Activated T-cell treated with anti-CD3 and anti-CD28 coated beads, Interleukin-2, amount 50 U/mL, for 48 hours (primary cell): ENCODE data around the gene OSR1.

Experiments
- DNase-seq, 2 experiments: peaks; one replicate each; pipeline ENCODE4 v3.0.0-alpha.2; 2020

Gene OSR1

GRCh38 chr2:19357402-19358241, 801 bp downstream of the OSR1 start:
- peak; percentile 29 to 30 for DNase-seq

DNA sequence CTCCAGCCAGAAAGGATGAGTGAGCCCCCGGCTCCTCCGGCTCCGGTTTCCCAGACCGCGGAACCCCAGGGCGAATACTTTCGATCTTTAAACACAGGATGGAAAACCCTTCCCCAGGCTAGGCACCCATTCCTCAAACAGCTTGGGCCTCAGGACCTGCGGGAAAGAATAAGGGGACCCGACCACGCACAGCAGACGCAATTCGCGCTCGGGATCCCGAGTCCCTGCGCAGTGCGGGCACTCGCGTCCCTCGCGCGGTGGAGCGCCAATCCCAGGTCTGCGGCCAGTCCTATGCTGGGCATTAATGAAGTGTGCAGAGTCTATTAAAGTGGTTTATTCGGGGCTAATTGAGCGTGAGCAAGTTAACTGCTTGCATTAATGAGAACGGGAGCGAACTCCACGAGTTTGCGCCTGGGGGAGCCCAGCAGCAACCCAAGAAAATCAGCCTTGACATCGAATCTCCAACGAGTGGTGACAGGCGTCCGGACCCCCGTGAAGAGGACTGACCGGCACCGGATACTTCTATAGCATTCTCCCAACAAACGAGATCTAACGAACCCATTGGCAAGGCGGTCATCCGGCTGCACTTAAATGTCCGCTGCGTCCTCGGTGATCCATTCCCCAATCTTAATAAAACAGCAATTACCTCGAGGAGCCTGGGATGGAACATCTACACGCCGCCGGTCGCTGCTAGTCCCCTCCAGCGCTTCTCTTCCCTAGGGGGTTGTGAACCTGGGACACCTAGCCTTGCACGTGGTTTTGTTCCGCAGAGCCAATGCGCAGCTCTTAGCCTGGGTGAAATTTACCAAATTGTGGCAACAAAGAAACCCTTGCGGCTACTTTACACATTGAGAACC, 1.6 kb downstream of the OSR1 start:
- peak; percentile 30 to 33 for DNase-seq

DNA sequence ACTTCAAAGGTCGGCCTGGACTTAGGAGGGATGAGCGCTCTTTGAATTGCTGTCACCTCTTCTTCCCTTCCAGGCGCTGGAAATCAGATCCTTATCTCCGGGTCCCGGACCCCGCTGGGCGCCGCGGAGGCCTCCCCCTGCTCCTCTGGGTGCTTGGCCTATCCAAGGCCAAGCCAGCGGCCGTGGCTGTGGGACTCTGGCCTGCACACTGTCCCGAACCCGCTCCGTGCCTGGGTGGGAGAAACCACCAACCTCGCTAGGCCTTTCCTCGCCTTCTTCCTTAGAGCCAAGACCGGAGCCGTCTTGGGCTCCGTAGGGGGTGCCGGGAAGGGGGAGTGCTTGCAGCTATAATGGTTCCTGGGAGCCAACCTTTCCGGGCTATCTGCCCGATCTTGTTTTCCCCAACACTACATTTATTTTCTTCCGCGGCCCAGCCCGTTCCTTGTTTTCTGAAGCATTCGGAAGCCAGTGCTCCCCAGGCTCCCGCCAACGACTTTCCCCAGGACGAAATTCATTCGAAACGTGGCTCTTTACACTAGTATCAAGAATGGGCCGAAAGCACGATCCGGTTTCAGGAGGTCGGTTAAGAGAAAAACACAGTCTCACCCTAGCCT, 2.4 kb downstream of the OSR1 start:
- DNase-seq: peak in 1 of 2 experiments; percentile 20

GRCh38 chr2:19355416-19355821, 3.0 kb downstream of the OSR1 start:
- DNase-seq: no peak

DNA sequence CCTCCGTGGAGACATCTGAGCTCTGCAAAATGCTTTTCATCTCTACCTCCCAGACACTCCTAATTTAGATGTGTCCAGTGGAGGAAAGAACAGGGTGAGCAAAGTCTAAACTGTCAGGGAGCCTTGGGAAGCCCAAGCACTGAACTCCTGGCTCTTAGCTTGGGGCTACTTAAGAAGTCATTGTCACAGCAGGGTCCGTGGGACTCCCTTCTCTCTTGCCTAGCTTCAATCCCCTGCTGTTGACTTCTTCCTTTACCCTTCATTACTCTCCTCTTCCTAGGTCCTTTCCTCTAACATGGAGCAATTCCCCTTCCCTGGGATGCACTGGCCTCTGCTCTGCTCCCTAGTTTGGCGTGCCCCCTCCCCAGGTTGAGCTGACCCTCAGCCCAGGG, 3.4 kb downstream of the OSR1 start:
- DNase-seq: no peak

GRCh38 chr2:19353721-19354050, 4.7 kb downstream of the OSR1 start:
- no peak for DNase-seq

DNA sequence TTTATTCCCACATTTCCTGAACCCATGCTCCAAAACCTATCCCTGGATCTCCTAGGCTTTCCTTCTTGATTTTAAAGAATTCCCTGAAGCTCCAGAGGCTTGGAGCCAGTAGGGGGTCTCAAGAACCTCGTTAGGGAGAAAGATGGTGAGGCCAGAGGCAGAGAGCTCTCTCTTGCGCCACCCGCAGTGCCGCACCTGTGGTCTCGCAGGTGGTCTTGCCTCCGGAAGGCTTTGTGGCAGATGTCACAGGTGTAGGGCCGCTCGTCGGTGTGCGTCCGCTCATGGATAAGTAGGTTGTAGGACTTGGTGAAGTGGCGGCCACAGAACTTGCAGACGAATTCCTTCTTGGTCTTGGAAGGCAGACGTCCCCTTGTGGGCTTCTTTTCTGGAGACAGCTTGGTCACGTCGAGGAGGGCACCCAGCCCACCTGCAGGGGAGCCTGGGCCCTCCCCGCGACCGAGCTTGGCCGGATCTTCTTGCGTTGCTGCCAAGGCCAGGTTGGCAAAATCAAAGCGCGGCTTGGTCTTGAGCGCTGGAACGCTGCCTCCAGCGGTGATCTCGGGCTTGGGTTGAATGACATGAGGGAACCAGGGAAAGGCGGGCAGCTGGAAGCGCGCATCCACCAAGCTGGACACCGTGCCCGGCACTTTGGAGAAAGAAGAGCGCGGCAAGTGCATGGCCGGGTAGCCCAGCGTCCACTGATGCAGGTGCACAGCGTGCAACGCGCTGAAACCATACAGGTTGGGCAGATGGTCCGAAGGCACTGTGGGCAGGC, 5.3 kb downstream of the OSR1 start:
- no peak for DNase-seq

DNA sequence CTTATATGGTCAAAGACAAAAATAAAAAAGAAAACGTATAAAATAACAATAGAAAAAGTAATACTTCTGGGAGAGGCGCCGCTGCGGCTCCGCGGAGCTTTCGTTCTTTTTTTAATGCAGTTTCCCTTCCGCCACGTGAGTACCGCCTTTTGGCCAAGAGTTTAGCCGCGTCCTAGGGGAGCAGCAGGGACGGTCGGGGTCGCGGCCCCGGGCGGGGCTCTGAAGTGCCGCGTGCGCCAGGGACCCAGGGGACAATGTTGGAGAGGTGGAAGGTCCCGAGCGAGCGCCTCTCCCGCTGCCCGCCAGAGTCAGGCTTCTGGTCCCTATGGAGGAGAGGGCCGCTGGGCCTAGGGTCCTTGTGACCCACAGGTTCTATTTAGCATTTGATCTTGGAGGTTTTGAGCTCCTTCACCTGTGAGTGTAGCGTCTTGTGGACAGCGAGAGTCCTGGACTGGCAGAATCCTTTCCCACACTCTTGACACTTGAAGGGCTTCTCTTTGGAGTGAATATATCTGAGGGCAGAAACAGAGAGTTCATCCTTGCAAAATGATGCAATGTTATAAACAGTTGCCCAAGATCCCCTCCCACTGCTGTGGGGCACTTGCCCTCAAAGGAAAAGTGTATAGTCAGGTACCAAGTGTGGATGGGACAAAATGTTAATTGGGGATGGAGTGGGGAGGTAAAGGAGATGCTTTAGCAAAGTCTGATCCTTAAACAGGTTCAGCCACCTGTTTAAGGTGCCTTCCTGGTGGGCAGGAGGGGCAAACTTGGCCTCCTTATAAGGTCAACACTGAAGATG, 6.3 kb downstream of the OSR1 start:
- DNase-seq: peak; percentile 21 to 28

DNA sequence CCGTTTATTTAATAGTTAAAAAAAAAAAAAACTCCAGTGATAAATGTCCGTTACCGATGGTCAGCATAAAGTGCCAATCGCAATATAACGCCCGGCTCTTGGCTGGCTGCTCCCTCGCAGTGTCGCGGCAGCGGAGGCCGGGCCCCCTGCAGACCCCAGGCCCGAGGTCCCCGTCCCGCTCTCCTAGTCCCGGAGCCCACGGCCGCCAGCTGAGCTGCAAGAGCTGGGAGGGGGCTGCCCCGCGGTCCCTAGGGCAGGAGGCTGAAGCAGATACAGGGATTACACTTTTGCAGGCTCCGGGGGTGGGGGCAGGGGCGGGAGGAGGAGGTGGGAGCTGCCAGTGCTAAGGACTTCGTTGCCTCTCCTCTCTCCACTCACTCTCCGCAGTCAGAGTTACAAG, 6.9 kb downstream of the OSR1 start:
- no peak for DNase-seq

DNA sequence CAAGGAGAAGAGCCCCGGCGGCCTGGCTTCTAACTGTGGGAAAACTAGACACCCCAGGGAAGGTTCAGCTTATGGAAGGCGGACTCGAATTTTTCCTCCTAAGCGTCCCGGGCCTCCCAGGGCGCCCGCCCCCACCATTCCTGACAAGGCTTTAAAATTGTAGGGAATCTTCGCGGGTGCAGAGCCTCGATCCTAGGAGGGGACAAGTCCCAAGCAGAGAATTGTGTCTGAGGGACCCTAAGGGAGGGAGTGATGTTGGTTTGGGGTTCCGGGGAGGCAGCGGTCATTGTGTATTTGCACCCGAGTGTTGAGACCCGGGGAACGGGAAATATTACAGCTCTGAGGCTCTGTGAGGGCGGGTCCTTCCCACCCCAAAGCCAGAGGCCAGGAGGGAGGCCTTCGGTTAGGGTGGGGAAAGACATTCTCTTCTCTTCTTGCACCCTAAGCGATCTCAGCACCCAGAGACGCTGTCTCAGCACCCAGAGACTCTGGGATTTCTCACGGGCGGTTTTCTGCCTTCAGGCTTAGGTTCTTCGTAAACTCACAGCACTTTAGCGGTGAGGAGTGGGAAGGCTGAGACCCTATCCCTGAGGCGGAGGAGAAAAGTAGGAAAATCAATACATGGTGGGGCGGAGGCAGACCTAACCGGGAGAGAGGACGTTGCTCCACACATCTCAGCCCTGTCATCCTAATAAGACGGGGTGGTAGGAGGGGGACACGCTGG, 7.6 kb downstream of the OSR1 start:
- DNase-seq: peak; percentile 19 to 21

DNA sequence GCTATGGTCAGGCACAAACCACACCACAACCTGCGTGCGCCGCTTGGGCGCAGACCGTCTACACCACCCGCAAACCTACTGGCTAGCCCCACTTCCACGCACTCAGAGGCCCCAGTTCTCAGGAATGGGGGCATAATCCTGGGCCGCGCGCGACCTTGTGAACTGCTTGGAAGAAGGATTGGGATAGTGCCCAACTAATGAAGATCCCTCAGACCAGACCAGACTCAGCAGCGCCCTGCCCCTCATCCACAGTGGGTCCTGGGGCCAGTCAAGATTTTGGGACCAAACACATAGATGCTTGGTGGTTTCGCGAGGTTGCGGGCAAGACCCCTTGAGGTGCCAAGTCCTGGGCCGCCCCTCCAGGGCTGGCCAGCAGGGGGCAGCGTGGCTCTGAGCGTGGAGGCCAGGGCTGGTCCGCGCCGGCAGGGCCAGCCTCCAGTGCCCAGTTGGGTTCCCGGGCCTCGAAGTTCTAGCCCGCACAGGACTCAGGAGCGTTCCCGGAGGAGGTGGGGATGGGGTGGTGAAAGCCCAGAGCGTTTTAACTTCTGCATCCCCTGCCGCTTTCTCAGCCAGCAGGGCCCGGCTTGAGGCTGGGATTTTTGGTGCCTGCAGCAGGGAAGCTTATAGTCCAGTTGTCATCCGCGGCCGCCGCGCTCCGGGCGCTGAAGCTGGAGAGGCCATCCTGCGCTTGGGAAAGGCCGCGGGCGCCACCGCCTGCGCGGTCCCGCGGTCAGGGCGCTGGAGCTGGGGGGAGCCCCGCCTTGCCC, 8.3 kb downstream of the OSR1 start:
- DNase-seq: peak; percentile 76 to 78

DNA sequence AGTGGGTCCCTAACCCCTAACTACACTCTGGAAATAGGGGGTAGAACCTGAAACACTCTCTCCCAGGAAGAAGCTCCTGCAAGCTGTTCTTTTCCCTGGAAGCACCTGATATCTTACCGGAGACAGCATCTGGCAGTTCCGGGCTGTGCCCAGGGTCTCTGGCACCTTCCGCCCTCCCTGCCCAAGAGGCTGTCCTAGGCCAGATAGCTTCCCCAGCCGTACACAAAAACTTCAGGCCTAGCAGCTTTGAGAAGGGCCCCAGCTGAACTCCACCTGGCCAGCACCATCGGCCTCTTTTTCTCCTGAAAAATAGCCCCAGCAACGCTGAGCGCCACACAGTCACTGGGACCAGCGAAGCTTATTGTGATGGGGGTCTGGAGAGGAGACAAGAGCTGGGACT, 9.7 kb downstream of the OSR1 start:
- DNase-seq: no peak

- DNase-seq: peak; percentile 99
Observed at GRCh38 chr2:19347619-19348562, 10.5 kb downstream of the OSR1 start.

- DNase-seq: no peak
Observed at GRCh38 chr2:19346983-19347618, 11.3 kb downstream of the OSR1 start.

GRCh38 chr2:19337742-19338141, 20.7 kb downstream of the OSR1 start:
- DNase-seq: no peak

GRCh38 chr2:19337202-19337601, 21.2 kb downstream of the OSR1 start:
- no peak for DNase-seq

DNA sequence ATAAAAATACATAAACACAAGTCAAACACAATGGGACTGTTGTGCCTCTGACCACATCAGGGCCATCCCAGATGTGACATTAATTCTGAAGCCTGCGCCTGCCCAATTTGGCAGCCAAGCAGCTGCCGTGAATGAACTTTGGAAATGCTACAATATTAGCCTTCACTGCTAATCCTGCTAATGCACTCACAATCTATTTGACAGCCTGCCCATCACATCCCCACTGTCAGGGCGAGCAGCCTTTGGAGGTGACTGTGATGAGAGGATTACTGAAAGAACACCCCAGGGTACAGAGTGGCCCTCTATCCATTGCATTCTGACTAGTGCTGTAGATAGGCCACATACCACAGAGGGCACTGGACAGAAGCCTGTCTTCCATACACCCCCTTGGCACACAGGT, 21.6 kb downstream of the OSR1 start:
- DNase-seq: no peak

GRCh38 chr2:19332503-19332902, 25.9 kb downstream of the OSR1 start:
- DNase-seq: no peak

GRCh38 chr2:19331450-19331849, 27.0 kb downstream of the OSR1 start:
- no peak for DNase-seq
